SU-DHL-6 (cell line): ENCODE results near the gene KPNA4.

Experiments used
- H2AFZ ChIP-seq: fragments of 200-600 bp; sonication (generic); 2 replicates; pipeline ENCODE4 v1.6.1; 2014; ENCODE audit warnings: low read depth, mild to moderate bottlenecking, moderate library complexity, mixed read lengths, antibody characterized with exemption, low read length; ENCODE audit not compliant: severe bottlenecking
- H3F3A ChIP-seq: fragments of 200-600 bp; shearing (Covaris generic); 2 replicates; pipeline ENCODE4 v1.6.0; 2016; ENCODE audit warnings: antibody characterized with exemption, mild to moderate bottlenecking; ENCODE audit not compliant: insufficient read depth
- H3K27ac ChIP-seq: fragments of 200-600 bp; sonication (generic); 2 replicates; pipeline ENCODE4 v1.5.1; 2016; ENCODE audit warnings: low read depth, mild to moderate bottlenecking, low read length, moderate library complexity, mixed read lengths
- H3K27me3 ChIP-seq: fragments of 200-600 bp; sonication (generic), shearing (Covaris generic); 2 replicates; pipeline ENCODE4 v1.6.0; 2014; ENCODE audit warnings: mild to moderate bottlenecking, low read length
- H3K36me3 ChIP-seq: fragments of 200-600 bp; sonication (generic); 2 replicates; pipeline ENCODE4 v1.6.1; 2014; ENCODE audit warnings: mild to moderate bottlenecking, low read length, mixed read lengths
- H3K4me2 ChIP-seq: fragments of 300-600, 200-600 bp; shearing (Covaris generic), sonication (generic); 2 replicates; pipeline ENCODE4 v1.6.0; 2014; ENCODE audit warnings: low read length, low read depth, mild to moderate bottlenecking; ENCODE audit not compliant: poor library complexity, severe bottlenecking
- H3K4me3 ChIP-seq: fragments of 200-600 bp; sonication (generic); 2 replicates; pipeline ENCODE4 v1.5.1; 2014; ENCODE audit warnings: antibody characterized with exemption, low read length, mild to moderate bottlenecking, mixed read lengths; ENCODE audit not compliant: insufficient read depth, poor library complexity, severe bottlenecking
- H3K79me2 ChIP-seq: fragments of 200-600 bp; sonication (generic); 2 replicates; pipeline ENCODE4 v1.6.1; 2014; ENCODE audit warnings: mild to moderate bottlenecking, low read length, moderate library complexity; ENCODE audit not compliant: insufficient read depth
- H3K9ac ChIP-seq: fragments of 200-600 bp; sonication (generic); 2 replicates; pipeline ENCODE4 v1.7.0; 2014; ENCODE audit warnings: mild to moderate bottlenecking, low read length
- H3K9me2 ChIP-seq: fragments of 200-600 bp; sonication (generic); replicated peaks from 2 replicates; pipeline ENCODE4 v1.6.1; 2014; ENCODE audit warnings: low read length; ENCODE audit not compliant: insufficient read depth
- H3K9me3 ChIP-seq: fragments of 200-600 bp; sonication (generic); 2 replicates; pipeline ENCODE4 v1.6.1; 2014; ENCODE audit warnings: low read length, mixed read lengths; ENCODE audit not compliant: insufficient read depth
- H4K20me1 ChIP-seq: fragments of 200-600 bp; sonication (generic); 2 replicates; pipeline ENCODE4 v1.6.1; 2014; ENCODE audit warnings: low read depth, mild to moderate bottlenecking, antibody characterized with exemption, low read length, moderate library complexity, mixed read lengths
- CTCF ChIP-seq: fragments of 200-600 bp; sonication (generic); IDR thresholded peaks from one replicate; pipeline ENCODE4 v1.5.1; 2017; ENCODE audit warnings: antibody characterized with exemption, mild to moderate bottlenecking, low read length, moderate library complexity; ENCODE audit not compliant: insufficient read depth, poor library complexity, severe bottlenecking
- EZH2phosphoT487 ChIP-seq: fragments of 200-600 bp; sonication (generic), shearing (Covaris generic); conservative IDR thresholded peaks from 2 replicates; pipeline ENCODE4 v1.6.1; 2018; ENCODE audit warnings: mild to moderate bottlenecking, antibody characterized with exemption, low read length, moderate library complexity, mixed read lengths

The KPNA4 gene

GRCh38 chr3:160567774-160568173 is 2.4 kb upstream of the KPNA4 start:
- Histone ChIP-seq H3K27ac (no peak overlapping the region), H3K4me2 (no peak overlapping the region), H4K20me1 (peaks cover 12% of the 10 kb centered on the region; the same call in 1 of the 2 replicates), H3K79me2 (peaks cover 25% of the 10 kb centered on the region), H3K4me3 (no peak overlapping the region), H3K36me3 (no peaks in the 10 kb centered on the region), H3F3A (peaks cover 9% of the 10 kb centered on the region; the same call in 1 of the 2 replicates), H2AFZ (no peak overlapping the region), H3K9me3 (no peaks in the 10 kb centered on the region), H3K27me3 (no peaks in the 10 kb centered on the region), H3K9ac (no peak overlapping the region), H3K9me2 (no peaks in the 10 kb centered on the region)
- no peak for TF ChIP-seq CTCF

GRCh38 chr3:160566499-160566898 is 1.1 kb upstream of the KPNA4 start:
- TF ChIP-seq CTCF, result no peak
- TF ChIP-seq EZH2phosphoT487, result no peak
- Histone ChIP-seq H3K79me2 (peaks cover 38% of the 10 kb centered on the region), H3K9ac (peak overlapping the region; percentile 87), H3K27me3 (no peaks in the 10 kb centered on the region), H3K27ac (peak overlapping the region; percentile 49; the same call in 1 of the 2 replicates), H3K36me3 (no peaks in the 10 kb centered on the region), H4K20me1 (peaks cover 25% of the 10 kb centered on the region; the same call in 1 of the 2 replicates), H3K4me3 (peak overlapping the region; percentile 75), H3K9me2 (no peaks in the 10 kb centered on the region), H3F3A (peaks cover 9% of the 10 kb centered on the region; the same call in 1 of the 2 replicates), H3K9me3 (no peaks in the 10 kb centered on the region), H2AFZ (peak overlapping the region; percentile 83), H3K4me2 (peak overlapping the region; percentile 97)

- Histone ChIP-seq H3K9me3 (no peaks in the 10 kb centered on the region), H2AFZ (peak overlapping the region; percentile 75), H3K9ac (peak overlapping the region; percentile 83), H4K20me1 (peaks cover 38% of the 10 kb centered on the region), H3K27ac (peak overlapping the region; percentile 70), H3F3A (peaks cover 5% of the 10 kb centered on the region; the same call in 1 of the 2 replicates), H3K36me3 (no peaks in the 10 kb centered on the region; the same call in 1 of the 2 replicates), H3K4me3 (peak overlapping the region; percentile 88), H3K79me2 (peaks cover 53% of the 10 kb centered on the region), H3K27me3 (no peaks in the 10 kb centered on the region), H3K9me2 (no peaks in the 10 kb centered on the region), H3K4me2 (peak overlapping the region; percentile 47)
- no peak for TF ChIP-seq EZH2phosphoT487
- no peak for TF ChIP-seq CTCF
These were observed 376 bp downstream of the KPNA4 start for GRCh38 chr3:160564949-160565441.
